Measurements from ENCODE around the gene GOPC. TPM values are rescaled to one million over a fixed set of nuclear protein-coding genes. Genes with fewer than 3 reads are reported as not detected.

GOPC gene
- total RNA-seq, 4 donors from 2014 or later = 20.5 to 34.1 (median 24.2) TPM

- TF ChIP-seq POLR2A (IDR thresholded peaks at IDR 0.05) = no peak
- TF ChIP-seq, protein P1, sequence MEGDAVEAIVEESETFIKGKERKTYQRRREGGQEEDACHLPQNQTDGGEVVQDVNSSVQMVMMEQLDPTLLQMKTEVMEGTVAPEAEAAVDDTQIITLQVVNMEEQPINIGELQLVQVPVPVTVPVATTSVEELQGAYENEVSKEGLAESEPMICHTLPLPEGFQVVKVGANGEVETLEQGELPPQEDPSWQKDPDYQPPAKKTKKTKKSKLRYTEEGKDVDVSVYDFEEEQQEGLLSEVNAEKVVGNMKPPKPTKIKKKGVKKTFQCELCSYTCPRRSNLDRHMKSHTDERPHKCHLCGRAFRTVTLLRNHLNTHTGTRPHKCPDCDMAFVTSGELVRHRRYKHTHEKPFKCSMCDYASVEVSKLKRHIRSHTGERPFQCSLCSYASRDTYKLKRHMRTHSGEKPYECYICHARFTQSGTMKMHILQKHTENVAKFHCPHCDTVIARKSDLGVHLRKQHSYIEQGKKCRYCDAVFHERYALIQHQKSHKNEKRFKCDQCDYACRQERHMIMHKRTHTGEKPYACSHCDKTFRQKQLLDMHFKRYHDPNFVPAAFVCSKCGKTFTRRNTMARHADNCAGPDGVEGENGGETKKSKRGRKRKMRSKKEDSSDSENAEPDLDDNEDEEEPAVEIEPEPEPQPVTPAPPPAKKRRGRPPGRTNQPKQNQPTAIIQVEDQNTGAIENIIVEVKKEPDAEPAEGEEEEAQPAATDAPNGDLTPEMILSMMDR (IDR thresholded peaks at IDR 0.05) = no peak
- TF ChIP-seq POLR2AphosphoS5 (IDR thresholded peaks at IDR 0.05) = no peak
- no peak for TF ChIP-seq EP300 (IDR thresholded peaks at IDR 0.05)
- Histone ChIP-seq H3K36me3 (peaks cover 0 to 71% of the 10 kb centered on the region in 2 donors), H3K27ac (no peak overlapping the region), H3K4me1 (no peaks in the 10 kb centered on the region), H3K4me3 (no peak overlapping the region), H3K9me3 (no peaks in the 10 kb centered on the region), H3K27me3 (no peaks in the 10 kb centered on the region)
- WGBS, 2 donors (ENCODE audit: low coverage in 1 of 2) = 60 to 77% methylated on average over 1 of the region's 1 CpG
- ATAC-seq = no peak
These were observed 37.6 kb downstream of the GOPC start for GRCh38 chr6:117564681-117565080.

- ATAC-seq = no peak
- no peak overlapping the region for H3K4me3 ChIP-seq
- TF ChIP-seq EP300 (IDR thresholded peaks at IDR 0.05) (no peak), POLR2AphosphoS5 (IDR thresholded peaks at IDR 0.05) (no peak), POLR2A (IDR thresholded peaks at IDR 0.05) (no peak)
- TF ChIP-seq, protein P1 (IDR thresholded peaks at IDR 0.05) = no peak
- no peaks in the 10 kb centered on the region for H3K9me3 ChIP-seq
- no peak overlapping the region for H3K27ac ChIP-seq
- H3K4me1 ChIP-seq = peaks cover 0 to 1% (median 0%) of the 10 kb centered on the region in 3 donors
- WGBS, 2 donors (ENCODE audit: low coverage in 1 of 2) = 72% methylated on average over 3 of the region's 3 CpGs; no CpG with 5 or more reads in 1 of the 2 donors
- H3K36me3 ChIP-seq = peaks cover 0 to 47% of the 10 kb centered on the region in 2 donors
- no peaks in the 10 kb centered on the region for H3K27me3 ChIP-seq
These were observed 41.2 kb downstream of the GOPC start for GRCh38 chr6:117561128-117561527.

- no peaks in the 10 kb centered on the region for H3K27me3 ChIP-seq
- no peaks in the 10 kb centered on the region for H3K9me3 ChIP-seq
- no peak for ATAC-seq
- no peak overlapping the region for H3K27ac ChIP-seq
- TF ChIP-seq POLR2A (IDR thresholded peaks at IDR 0.05) (no peak), POLR2AphosphoS5 (IDR thresholded peaks at IDR 0.05) (no peak), EP300 (IDR thresholded peaks at IDR 0.05) (no peak)
- TF ChIP-seq, protein P1 (IDR thresholded peaks at IDR 0.05) = no peak
- H3K4me1 ChIP-seq = peaks cover 0 to 7% (median 0%) of the 10 kb centered on the region in 3 donors
- H3K36me3 ChIP-seq = peaks cover 0 to 30% of the 10 kb centered on the region in 2 donors
- no peak overlapping the region for H3K4me3 ChIP-seq
- WGBS, 2 donors (ENCODE audit: low coverage in 1 of 2) = 65 to 80% methylated on average over 1 to 4 of the region's 4 CpGs
These were observed 43.0 kb downstream of the GOPC start for GRCh38 chr6:117559299-117559698.

- no peaks in the 10 kb centered on the region for H3K9me3 ChIP-seq
- 72 to 87% methylated on average over 3 of the region's 4 CpGs for WGBS, 2 donors (ENCODE audit: low coverage in 1 of 2)
These were observed 43.5 kb downstream of the GOPC start for GRCh38 chr6:117558818-117559217.

DNA sequence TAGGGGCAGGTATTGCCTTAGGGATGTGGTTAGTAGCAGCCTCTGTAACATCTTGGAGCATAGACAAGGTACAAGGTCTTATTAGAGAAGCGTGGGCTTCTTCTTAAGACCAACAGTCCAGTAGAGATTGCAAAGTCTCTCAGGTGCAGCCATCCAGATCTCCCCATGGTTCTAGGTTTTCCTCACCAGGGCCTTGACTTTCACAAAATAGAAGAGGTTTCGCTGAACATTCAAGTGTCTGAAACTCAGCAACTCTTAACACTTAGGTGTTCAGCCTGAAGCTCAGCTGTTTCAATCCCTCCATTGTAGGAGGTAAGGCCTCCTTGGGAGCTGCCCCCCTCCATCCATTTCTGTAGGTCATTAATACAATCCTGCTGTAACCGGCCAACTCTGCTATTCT lies 44.4 kb downstream of the GOPC start:
- WGBS, 2 donors (ENCODE audit: low coverage in 1 of 2) = 53 to 76% methylated on average over 2 to 3 of the region's 3 CpGs
- no peak for TF ChIP-seq POLR2A (IDR thresholded peaks at IDR 0.05)
- no peak for TF ChIP-seq EP300 (IDR thresholded peaks at IDR 0.05)
- TF ChIP-seq POLR2AphosphoS5 (IDR thresholded peaks at IDR 0.05) = no peak
- peaks cover 0 to 18% of the 10 kb centered on the region in 2 donors for H3K36me3 ChIP-seq
- H3K4me1 ChIP-seq = peaks cover 0 to 7% (median 0%) of the 10 kb centered on the region in 3 donors
- no peak overlapping the region for H3K27ac ChIP-seq
- H3K27me3 ChIP-seq = no peaks in the 10 kb centered on the region
- H3K9me3 ChIP-seq = no peaks in the 10 kb centered on the region
- H3K4me3 ChIP-seq = no peak overlapping the region
- ATAC-seq = no peak

More at GRCh38 chr6:117558818-117559217, 43.5 kb downstream of the GOPC start:
- Histone ChIP-seq H3K27ac (no peak overlapping the region), H3K36me3 (peaks cover 0 to 27% of the 10 kb centered on the region in 2 donors), H3K4me3 (no peak overlapping the region), H3K27me3 (no peaks in the 10 kb centered on the region), H3K4me1 (peaks cover 0 to 7% (median 0%) of the 10 kb centered on the region in 3 donors)
- ATAC-seq = no peak
- TF ChIP-seq EP300 (IDR thresholded peaks at IDR 0.05) = no peak
- TF ChIP-seq, protein P1 (IDR thresholded peaks at IDR 0.05) = no peak
- TF ChIP-seq POLR2AphosphoS5 (IDR thresholded peaks at IDR 0.05) = no peak
- no peak for TF ChIP-seq POLR2A (IDR thresholded peaks at IDR 0.05)

Data from gastroesophageal sphincter (tissue), 4 donors.